DOHH2 (cell line): ENCODE results near the gene CRMP1.
"Not testable (repeated sequence)": the region's sequence is repeated elsewhere in the genome, so short reads cannot be mapped to it uniquely, and the experiment has no call there.

Source experiments
- H3F3A ChIP-seq: fragments of 200-600 bp; sonication (generic), shearing (Covaris generic); 2 replicates; pipeline ENCODE4 v1.6.0; 2016; ENCODE audit warnings: antibody characterized with exemption, mild to moderate bottlenecking; ENCODE audit not compliant: control insufficient read depth, insufficient read depth
- H3K27ac ChIP-seq: fragments of 200-600 bp; sonication (generic); 2 replicates; pipeline ENCODE4 v1.5.1; 2014; ENCODE audit warnings: low read depth, mild to moderate bottlenecking, low read length, moderate library complexity
- H3K27me3 ChIP-seq: fragments of 200-600 bp; sonication (generic); 2 replicates; pipeline ENCODE4 v1.6.1; 2014; ENCODE audit warnings: mild to moderate bottlenecking, low read length, mixed read lengths; ENCODE audit not compliant: control insufficient read depth
- H3K36me3 ChIP-seq: fragments of 200-600 bp; sonication (generic); 2 replicates; pipeline ENCODE4 v1.6.1; 2014; ENCODE audit warnings: mild to moderate bottlenecking, low read length, moderate library complexity, mixed read lengths; ENCODE audit not compliant: control insufficient read depth
- H3K4me1 ChIP-seq: fragments of 200-600 bp; sonication (generic); 2 replicates; pipeline ENCODE4 v1.6.1; 2014; ENCODE audit warnings: mild to moderate bottlenecking, low read length, mixed read lengths; ENCODE audit not compliant: control insufficient read depth
- H3K4me2 ChIP-seq: fragments of 200-600 bp; sonication (generic); 2 replicates; pipeline ENCODE4 v1.6.0; 2014; ENCODE audit warnings: mild to moderate bottlenecking, low read length, moderate library complexity
- H3K4me3 ChIP-seq: fragments of 200-600 bp; sonication (generic); 2 replicates; pipeline ENCODE4 v1.5.1; 2014; ENCODE audit warnings: mild to moderate bottlenecking, low read length, mixed read lengths
- H3K79me2 ChIP-seq: fragments of 200-600 bp; sonication (generic); 2 replicates; pipeline ENCODE4 v1.6.1; 2014; ENCODE audit warnings: mild to moderate bottlenecking, low read length, mixed read lengths; ENCODE audit not compliant: control insufficient read depth
- H3K9me2 ChIP-seq: fragments of 200-600 bp; sonication (generic); replicated peaks from 2 replicates; pipeline ENCODE4 v1.6.1; 2014; ENCODE audit warnings: mild to moderate bottlenecking, low read length, mixed read lengths; ENCODE audit not compliant: control insufficient read depth
- H3K9me3 ChIP-seq: fragments of 200-600 bp; sonication (generic); 2 replicates; pipeline ENCODE4 v1.6.1; 2014; ENCODE audit warnings: antibody characterized with exemption, low read length, mixed read lengths; ENCODE audit not compliant: control insufficient read depth, insufficient read depth
- H4K20me1 ChIP-seq: fragments of 200-600 bp; sonication (generic); 2 replicates; pipeline ENCODE4 v1.6.0; 2014; ENCODE audit warnings: low read depth, mild to moderate bottlenecking, antibody characterized with exemption, low read length, moderate library complexity; ENCODE audit not compliant: control insufficient read depth, insufficient read depth
- EZH2phosphoT487 ChIP-seq: fragments of 200-600 bp; sonication (generic); IDR thresholded peaks from 2 replicates; pipeline ENCODE4 v1.6.1; 2017; ENCODE audit warnings: borderline replicate concordance, mild to moderate bottlenecking, antibody characterized with exemption, low read length, moderate library complexity, mixed read lengths
- TF ChIP-seq, protein P1 (sequence below): fragments of 200-600 bp; sonication (generic); IDR thresholded peaks from one replicate; pipeline ENCODE4 v1.5.1; 2014; ENCODE audit warnings: antibody characterized with exemption, mild to moderate bottlenecking, low read depth, low read length; ENCODE audit not compliant: poor library complexity, severe bottlenecking

The CRMP1 gene

GRCh38 chr4:5812506-5813229 lies 80.2 kb downstream of the CRMP1 start:
- no peak for TF ChIP-seq EZH2phosphoT487
- TF ChIP-seq, protein P1, sequence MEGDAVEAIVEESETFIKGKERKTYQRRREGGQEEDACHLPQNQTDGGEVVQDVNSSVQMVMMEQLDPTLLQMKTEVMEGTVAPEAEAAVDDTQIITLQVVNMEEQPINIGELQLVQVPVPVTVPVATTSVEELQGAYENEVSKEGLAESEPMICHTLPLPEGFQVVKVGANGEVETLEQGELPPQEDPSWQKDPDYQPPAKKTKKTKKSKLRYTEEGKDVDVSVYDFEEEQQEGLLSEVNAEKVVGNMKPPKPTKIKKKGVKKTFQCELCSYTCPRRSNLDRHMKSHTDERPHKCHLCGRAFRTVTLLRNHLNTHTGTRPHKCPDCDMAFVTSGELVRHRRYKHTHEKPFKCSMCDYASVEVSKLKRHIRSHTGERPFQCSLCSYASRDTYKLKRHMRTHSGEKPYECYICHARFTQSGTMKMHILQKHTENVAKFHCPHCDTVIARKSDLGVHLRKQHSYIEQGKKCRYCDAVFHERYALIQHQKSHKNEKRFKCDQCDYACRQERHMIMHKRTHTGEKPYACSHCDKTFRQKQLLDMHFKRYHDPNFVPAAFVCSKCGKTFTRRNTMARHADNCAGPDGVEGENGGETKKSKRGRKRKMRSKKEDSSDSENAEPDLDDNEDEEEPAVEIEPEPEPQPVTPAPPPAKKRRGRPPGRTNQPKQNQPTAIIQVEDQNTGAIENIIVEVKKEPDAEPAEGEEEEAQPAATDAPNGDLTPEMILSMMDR: peak; percentile 64
- Histone ChIP-seq H3K36me3 (no peaks in the 10 kb centered on the region), H4K20me1 (no peaks in the 10 kb centered on the region), H3K4me2 (no peak overlapping the region), H3K4me3 (no peak overlapping the region), H3F3A (no peaks in the 10 kb centered on the region), H3K79me2 (no peaks in the 10 kb centered on the region), H3K4me1 (no peaks in the 10 kb centered on the region), H3K27me3 (no peaks in the 10 kb centered on the region), H3K27ac (no peak overlapping the region), H3K9me3 (no peaks in the 10 kb centered on the region), H3K9me2 (no peaks in the 10 kb centered on the region)

- H3K4me3 ChIP-seq, H3K27ac ChIP-seq, H3K27me3 ChIP-seq, H3K9me3 ChIP-seq, H3K4me2 ChIP-seq, H3K36me3 ChIP-seq, H3F3A ChIP-seq, H3K4me1 ChIP-seq, H3K79me2 ChIP-seq, H4K20me1 ChIP-seq, H3K9me2 ChIP-seq: not testable (repeated sequence)
Observed at GRCh38 chr4:5812057-5812456, 80.8 kb downstream of the CRMP1 start.

DNA sequence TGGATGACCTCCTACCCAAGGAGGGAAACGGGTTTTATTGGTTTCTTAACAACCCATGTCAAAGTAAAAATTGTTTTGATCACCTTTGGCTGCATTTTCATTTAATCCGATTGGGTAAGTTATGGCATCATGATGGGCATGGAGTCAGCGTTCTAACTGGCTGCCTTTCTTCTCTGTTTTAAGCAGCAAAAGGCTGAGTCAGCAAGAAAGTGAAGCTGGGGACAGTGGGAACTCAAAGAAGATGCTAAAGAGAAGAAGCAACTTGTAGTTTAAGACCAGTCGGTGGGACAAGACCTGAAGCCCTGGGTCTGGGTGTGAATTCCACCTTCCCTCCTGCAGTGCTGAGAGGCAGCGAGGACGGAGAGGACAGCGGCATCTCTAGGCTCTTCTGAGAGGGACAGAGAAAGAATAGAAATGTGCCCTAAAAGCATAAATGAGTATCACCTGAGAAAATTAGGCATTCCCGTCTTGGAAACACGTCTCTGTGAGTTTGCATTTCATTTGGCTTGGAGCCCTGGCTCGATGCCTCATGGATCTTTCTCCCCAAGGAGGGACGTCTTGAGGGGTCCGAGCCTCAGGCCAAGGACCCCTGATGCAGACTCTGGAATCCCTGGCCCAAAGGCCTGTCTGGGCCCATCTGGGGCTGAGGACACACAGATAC lies 82.0 kb downstream of the CRMP1 start:
- Histone ChIP-seq H3K27me3 (no peaks in the 10 kb centered on the region), H3K4me2 (no peak overlapping the region), H3K9me2 (no peaks in the 10 kb centered on the region), H3F3A (no peaks in the 10 kb centered on the region), H3K27ac (no peak overlapping the region), H3K79me2 (no peaks in the 10 kb centered on the region), H3K4me1 (no peaks in the 10 kb centered on the region), H3K9me3 (no peaks in the 10 kb centered on the region), H4K20me1 (no peaks in the 10 kb centered on the region), H3K4me3 (no peak overlapping the region), H3K36me3 (no peaks in the 10 kb centered on the region)
- TF ChIP-seq EZH2phosphoT487: no peak
- TF ChIP-seq, protein P1: no peak

DNA sequence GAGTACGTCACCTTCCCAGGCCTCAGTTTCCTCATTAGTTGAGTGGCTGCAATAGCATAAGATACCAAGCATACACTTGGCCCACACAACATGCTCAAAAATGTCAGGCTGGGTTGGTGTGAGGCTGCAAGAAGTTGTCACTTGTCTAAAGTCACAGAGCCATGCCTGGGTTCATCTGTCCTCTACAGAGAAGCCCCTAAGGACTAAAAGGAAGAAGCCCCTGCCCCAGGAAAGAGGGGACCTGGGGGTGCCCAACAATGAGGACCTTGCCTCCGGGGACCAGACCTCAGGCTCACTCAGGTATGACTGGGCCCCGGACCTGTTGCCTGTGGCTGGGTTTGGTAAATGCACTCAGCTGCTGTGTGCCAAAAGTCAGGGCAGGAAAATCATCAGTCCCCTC lies 82.7 kb downstream of the CRMP1 start:
- no peak overlapping the region for H3K4me2 ChIP-seq
- no peaks in the 10 kb centered on the region for H3K9me3 ChIP-seq
- no peaks in the 10 kb centered on the region for H3K27me3 ChIP-seq
- TF ChIP-seq, protein P1: no peak
- no peak for TF ChIP-seq EZH2phosphoT487
- H4K20me1 ChIP-seq: no peaks in the 10 kb centered on the region
- no peaks in the 10 kb centered on the region for H3K79me2 ChIP-seq
- H3K4me3 ChIP-seq: no peak overlapping the region
- no peak overlapping the region for H3K27ac ChIP-seq
- no peaks in the 10 kb centered on the region for H3K9me2 ChIP-seq
- H3F3A ChIP-seq: no peaks in the 10 kb centered on the region
- no peaks in the 10 kb centered on the region for H3K4me1 ChIP-seq
- H3K36me3 ChIP-seq: no peaks in the 10 kb centered on the region
